CD4-positive, alpha-beta T cell treated with Interleukin-12 subunit alpha and Interleukin-12 subunit beta, for 1 hour (primary cell): Measurements from ENCODE around the gene UPF2.
"Not testable (repeated sequence)": the region's sequence is repeated elsewhere in the genome, so short reads cannot be mapped to it uniquely, and the experiment has no call there.

ENCODE experiments used
- DNase-seq: peaks from one replicate; pipeline ENCODE4 v3.0.0-alpha.2; 2020

UPF2 gene

GRCh38 chr10:11901454-11901832 lies 141.2 kb downstream of the UPF2 start:
- DNase-seq, result no peak

DNA sequence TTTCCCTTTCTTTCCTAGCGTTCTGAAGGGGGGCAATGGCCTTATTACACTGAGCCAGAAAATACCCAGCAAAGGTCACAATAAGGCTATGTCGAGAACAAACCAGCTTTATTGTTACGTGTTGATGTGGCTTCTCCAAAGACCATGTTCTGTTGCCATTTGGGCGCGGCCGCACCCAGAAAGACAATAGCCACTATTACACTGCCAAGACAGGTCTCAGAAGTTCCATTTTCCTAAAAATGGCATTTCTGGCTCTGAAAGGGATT lies 141.6 kb downstream of the UPF2 start:
- DNase-seq, result no peak

GRCh38 chr10:11899067-11899876 lies 143.3 kb downstream of the UPF2 start:
- no peak for DNase-seq

DNA sequence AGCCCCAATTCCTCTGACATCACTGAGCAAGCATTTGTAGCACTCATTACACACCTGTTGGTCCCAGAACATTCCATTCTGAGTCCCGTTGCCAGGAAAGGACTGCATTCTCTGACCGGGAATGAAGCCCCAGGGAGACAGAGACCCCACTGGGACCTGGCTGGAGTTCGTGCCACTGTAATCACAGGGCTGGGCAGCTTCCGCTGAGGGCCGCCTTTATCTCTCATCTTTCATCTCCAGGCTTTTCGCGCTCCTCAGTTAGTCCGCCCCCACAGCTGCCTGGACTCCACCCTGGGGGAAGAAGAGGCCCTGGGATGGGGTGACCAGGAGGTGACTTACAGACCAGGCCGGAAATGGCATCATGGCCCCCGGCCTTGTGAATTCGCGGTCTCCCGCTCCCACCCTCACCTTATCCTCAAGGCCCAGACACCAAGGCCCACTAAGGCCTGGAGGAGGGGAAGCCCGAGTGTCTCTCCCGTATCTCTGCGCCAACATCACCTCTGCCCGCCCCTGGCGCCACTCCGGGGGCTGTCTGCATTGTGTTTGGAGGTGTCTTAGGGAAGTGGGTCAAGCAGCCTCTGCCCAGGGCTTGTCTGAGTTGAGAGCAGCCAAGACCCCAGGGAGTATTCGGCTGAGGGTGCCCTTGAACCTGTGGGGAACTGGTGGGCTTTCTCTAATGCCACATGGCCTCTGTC lies 144.1 kb downstream of the UPF2 start:
- no peak for DNase-seq

DNA sequence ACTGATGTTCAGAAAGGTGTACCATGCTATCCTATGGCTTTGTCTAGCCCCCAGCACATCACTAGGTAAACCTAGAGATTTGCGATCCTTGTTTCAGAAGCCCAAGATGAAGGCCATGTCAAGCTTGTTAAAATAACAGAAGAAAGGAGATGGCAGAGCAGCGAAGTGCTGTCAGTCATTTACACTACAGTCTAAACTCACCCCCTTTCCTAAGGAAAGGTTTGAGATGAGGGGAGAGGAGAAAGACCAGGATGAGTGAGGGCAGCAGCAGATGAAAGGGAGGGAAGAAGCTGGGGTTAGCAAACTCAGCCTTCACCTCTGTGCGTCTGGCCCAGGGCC lies 144.6 kb downstream of the UPF2 start:
- no peak for DNase-seq

- DNase-seq, result no peak
Measured at GRCh38 chr10:11896549-11897200, 145.9 kb downstream of the UPF2 start.

- DNase-seq, result no peak
Measured at GRCh38 chr10:11895598-11895997, 147.0 kb downstream of the UPF2 start.

DNA sequence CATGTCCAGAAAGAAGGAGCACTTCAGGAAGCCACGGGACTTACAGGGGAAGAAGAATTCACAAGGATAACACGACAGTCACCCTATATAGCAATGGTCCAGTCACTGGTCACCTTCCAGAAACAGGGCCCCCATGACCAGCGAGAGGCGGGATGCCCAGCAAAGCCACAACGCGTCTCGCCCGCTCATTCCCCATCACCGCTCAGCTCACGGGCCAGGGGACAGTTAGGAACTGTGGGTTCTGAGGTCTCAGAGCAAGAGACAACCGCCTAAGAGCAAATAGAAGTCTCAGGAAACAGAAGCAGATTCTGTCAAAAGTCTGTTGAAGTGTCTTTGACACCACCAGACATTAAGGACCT lies 147.5 kb downstream of the UPF2 start:
- DNase-seq, result no peak

DNA sequence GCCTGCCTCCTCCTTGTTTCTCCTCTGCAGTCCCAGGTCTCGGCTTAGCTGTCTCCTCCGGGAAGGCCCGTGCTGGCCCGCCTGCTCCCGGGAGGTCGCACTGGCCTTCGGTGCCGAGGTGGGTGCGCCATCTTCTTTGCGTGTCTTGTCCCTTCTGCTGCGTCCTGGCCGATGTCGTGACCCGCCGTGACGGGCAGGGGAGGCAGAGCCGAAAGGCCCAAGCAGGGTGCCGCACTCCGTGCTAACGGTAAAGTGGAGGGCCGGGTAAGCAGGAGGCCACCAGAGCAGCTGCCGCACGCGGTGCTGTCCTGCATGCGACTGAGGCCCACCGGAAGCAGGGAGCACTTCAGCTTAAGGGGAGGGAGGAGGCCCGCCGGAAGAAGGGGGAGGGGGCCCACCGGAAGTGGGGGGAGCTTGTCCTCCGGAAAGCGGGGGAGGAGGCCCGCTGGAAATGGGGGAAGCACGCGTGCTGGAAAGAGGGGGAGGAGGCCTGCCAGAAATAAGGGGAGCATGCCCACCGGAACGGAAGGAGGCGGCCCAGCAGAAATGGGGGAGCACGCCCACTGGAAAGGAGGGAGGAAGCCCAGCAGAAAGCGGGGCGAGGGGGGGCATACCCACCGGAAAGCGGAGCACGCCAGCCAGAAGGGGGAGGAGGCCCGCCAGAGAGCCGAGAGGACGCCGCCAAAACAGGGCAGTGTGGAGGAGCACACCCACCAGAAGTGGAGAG lies 148.1 kb downstream of the UPF2 start:
- no peak for DNase-seq

GRCh38 chr10:11893749-11894278 lies 148.8 kb downstream of the UPF2 start:
- no peak for DNase-seq

GRCh38 chr10:11891776-11892486 lies 150.7 kb downstream of the UPF2 start:
- DNase-seq, result no peak

DNA sequence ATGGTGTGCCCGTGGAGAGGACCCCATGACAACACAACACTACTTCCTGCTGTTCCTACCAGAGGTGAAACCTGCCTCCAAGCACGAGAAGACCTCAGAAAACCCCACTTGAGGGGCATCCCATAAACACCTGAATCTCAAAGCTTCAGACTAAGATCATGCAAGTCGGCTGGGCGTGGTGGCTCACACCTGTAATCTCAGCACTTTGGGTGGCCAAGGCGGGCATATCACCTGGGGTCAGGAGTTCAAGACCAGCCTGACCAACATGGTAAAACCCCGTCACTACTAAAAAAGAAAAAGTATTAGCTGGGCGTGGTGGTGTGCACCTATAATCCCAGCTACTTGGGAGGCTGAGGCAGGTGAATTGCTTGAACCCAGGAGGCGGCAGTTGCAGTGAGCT lies 153.3 kb downstream of the UPF2 start:
- not testable (repeated sequence) for DNase-seq

DNA sequence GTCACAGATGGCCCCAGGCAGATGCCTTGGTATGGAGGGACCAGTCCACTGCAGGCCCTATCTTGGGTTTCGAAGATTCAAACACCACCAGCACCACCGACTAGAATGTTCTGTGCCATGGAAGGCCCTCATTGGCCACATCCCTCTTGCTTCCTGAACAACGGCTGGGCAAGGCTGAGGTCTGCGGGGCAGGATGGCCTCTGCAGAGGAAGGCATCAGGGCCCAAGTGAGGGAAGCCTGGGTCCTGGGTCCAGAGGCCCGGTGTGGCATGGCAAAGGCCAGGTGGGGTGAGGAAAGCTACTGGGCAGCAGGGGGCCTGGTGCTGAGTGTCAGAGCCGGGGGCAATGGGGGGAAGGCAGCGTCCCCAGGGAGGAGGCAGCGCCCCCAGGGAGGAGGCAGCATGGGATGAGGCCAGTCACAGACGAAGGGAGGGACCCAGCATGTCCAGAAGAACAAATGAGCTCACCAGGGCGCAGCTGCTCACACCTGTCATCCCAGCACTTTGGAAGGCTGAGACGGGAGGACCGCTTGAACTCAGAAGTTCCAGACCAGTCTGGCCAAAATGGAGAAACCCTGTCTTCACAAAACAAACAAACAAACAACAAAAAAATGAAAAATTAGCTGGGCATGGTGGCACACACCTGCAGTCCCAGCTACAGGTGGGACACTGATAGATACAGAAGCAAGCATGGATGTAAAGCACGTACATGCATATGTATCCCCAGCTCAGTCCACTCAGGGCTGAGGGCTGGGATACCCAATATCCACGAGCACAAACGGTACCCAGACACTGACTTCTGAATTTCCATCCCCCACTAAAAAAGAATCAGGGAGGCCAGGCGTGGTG lies 155.0 kb downstream of the UPF2 start:
- no peak for DNase-seq

DNA sequence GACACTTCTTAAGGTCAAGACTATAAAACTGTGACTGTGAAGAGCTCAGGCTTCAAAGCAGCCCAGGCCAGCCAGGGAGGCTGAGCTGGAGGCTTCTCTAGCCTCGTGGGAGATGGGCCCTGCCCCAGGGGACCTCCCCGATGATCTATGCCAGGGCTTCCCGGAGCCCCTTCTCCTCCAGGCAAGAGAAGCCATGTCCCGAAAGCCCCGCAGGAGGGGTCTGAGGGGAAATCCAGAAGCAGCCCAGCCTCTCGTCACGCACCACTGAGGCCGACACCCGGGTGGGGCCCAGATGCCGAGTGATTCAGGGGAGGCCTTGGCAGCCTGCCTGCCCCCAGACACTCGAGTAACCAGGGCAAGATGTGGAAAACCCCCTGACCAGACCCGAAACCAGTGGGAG lies 155.8 kb downstream of the UPF2 start:
- DNase-seq, result no peak

DNA sequence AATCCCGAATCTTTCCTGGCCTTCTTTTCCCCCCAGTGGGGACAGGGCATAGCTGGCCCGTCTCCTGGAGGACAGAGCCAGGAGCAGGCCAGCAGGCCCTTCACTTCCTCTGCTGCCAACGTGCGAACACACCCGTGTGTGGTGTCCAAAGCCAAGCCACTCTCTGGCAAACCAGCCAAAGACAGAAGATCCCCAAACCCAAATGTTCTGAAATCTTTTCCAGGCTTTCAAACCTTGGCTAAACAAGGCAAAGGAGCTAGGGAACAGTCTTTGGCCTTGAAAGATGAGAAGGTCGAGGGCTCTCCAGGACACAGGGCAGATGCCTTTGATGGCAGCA lies 156.5 kb downstream of the UPF2 start:
- DNase-seq, result no peak

GRCh38 chr10:11885437-11886137 lies 157.0 kb downstream of the UPF2 start:
- DNase-seq, result no peak

- no peak for DNase-seq
Measured at GRCh38 chr10:11884706-11885423, 157.7 kb downstream of the UPF2 start.

DNA sequence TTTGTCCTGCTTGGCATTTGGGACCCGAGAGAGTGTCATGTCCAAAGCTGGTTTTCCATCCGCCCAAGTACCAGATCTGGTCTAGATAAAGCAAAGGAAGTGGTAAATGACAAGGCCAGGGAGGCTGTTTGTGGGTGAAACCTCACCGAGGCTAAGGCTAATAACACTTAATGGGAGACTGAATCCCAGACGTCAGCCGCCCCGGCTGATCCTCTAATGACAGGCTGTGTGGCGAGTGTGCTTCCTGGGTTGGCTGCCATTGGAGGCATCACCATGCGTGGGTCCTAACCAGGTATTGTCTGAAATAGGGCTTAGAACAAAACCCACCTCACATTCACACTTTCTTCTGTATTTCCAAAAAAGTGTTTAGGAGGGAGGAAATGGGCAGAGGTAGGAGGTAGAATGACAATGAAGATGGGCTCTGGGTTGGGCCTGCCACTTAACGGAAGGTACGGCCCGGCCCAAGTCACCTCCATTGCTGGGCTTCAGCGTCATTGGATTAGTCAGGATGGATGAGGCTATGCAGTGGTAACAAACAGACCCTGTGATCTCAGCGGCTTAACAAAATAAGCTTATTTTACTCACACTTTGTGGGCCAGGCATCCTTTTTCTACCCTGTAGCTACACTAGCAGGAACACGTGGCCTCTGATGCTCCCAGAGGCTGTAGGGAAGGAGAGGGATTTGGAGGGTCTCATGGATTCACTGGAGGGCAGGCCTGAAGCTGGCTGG lies 159.8 kb downstream of the UPF2 start:
- DNase-seq, result no peak

GRCh38 chr10:11881477-11882417 lies 160.9 kb downstream of the UPF2 start:
- no peak for DNase-seq
